Mucosa of descending colon (tissue), 3 donors: ENCODE measurements around the gene PLPP3. TPM values are rescaled to one million over a fixed set of nuclear protein-coding genes. Genes with fewer than 3 reads are reported as not detected.

Experiments
- ATAC-seq: fragments of 200-7000 bp; cut with Tn5 transposase; one replicate; pipeline ENCODE4 v1.9.1; 2020; ENCODE audit warnings: mild to moderate bottlenecking, moderate library complexity
- DNase-seq, 3 donors: peaks; one replicate each; pipeline ENCODE4 v3.0.0-alpha.2; 2020
- H3K36me3 ChIP-seq: fragments of 200-600 bp; one replicate; pipeline ENCODE4 v1.8.0; 2021; ENCODE audit warnings: low read depth, mild to moderate bottlenecking
- H3K4me1 ChIP-seq: fragments of 200-600 bp; one replicate; pipeline ENCODE4 v1.8.0; 2021; ENCODE audit warnings: low read depth, mild to moderate bottlenecking
- H3K4me3 ChIP-seq: fragments of 200-600 bp; one replicate; pipeline ENCODE4 v1.8.0; 2021; ENCODE audit warnings: mild to moderate bottlenecking
- H3K9me3 ChIP-seq: fragments of 200-600 bp; one replicate; pipeline ENCODE4 v1.8.0; 2021; ENCODE audit warnings: mild to moderate bottlenecking
- intact Hi-C, 2 donors: fragments of 100-400 bp; cut with DNase I in 1 of 2; cut with micrococcal nuclease in 1 of 2; formaldehyde crosslinking; loops; one replicate each; pipeline versions ENCODE4 v1.11.0 to v1.11.1; 2022; cut with DNase I, micrococcal nuclease
- total RNA-seq, 3 donors: library from RNA; stranded (reverse); fragmentation: NEBNext Ultra II Directional in 2 of 3; extraction: Animal tissue kit (Norgen Biotek cat#: 25700) in 2 of 3; gene quantifications; one replicate each; pipeline versions ENCODE4 v1.2.1 to v1.2.4, GENCODE V29; 2021 to 2023
- TF ChIP-seq, protein P1 (sequence below): fragments of 200-600 bp; IDR thresholded peaks from one replicate; pipeline ENCODE4 v1.8.0; 2022; ENCODE audit warnings: antibody characterized with exemption, mild to moderate bottlenecking
- donor health status: DM: no; HTN: no; CAD: no; lungs with moderate emphysema.
- donor health status: DM: no; HTN: no; CAD: no.
- donor health status: DM: no; HTN: yes; CAD: no.

PLPP3 gene
- total RNA-seq, 3 donors from 2014 or later: 25.3 to 80.5 (median 42.3) TPM

DNA sequence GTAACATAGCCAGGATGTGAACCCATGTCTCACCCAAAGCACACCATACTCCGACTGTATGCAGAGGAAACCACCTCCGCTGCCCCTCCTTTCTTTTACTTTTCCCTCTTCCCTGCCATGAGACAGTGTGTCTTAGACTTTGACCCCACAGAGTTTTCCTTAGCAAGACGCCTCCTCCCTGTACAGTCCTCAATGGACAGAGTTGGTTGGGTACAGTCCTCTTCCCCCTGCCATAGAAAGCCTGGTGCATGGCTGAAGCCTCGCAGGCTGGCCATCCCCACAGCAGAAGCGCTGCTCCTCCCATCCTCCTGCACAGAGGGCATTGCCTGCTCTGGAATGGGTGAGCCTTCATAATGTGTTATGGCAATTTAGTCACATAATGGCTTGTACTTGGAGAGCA lies 127.9 kb downstream of the PLPP3 start:
- Histone ChIP-seq H3K4me1 (peaks cover 20% of the 10 kb centered on the region), H3K36me3 (no peaks in the 10 kb centered on the region), H3K9me3 (no peaks in the 10 kb centered on the region), H3K4me3 (no peak overlapping the region)
- TF ChIP-seq, protein P1, sequence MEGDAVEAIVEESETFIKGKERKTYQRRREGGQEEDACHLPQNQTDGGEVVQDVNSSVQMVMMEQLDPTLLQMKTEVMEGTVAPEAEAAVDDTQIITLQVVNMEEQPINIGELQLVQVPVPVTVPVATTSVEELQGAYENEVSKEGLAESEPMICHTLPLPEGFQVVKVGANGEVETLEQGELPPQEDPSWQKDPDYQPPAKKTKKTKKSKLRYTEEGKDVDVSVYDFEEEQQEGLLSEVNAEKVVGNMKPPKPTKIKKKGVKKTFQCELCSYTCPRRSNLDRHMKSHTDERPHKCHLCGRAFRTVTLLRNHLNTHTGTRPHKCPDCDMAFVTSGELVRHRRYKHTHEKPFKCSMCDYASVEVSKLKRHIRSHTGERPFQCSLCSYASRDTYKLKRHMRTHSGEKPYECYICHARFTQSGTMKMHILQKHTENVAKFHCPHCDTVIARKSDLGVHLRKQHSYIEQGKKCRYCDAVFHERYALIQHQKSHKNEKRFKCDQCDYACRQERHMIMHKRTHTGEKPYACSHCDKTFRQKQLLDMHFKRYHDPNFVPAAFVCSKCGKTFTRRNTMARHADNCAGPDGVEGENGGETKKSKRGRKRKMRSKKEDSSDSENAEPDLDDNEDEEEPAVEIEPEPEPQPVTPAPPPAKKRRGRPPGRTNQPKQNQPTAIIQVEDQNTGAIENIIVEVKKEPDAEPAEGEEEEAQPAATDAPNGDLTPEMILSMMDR: no peak
- DNase-seq (peak; percentile 64 to 77 (median 75)), ATAC-seq (peak; percentile 98)
- intact Hi-C loops: no loop called here

DNA sequence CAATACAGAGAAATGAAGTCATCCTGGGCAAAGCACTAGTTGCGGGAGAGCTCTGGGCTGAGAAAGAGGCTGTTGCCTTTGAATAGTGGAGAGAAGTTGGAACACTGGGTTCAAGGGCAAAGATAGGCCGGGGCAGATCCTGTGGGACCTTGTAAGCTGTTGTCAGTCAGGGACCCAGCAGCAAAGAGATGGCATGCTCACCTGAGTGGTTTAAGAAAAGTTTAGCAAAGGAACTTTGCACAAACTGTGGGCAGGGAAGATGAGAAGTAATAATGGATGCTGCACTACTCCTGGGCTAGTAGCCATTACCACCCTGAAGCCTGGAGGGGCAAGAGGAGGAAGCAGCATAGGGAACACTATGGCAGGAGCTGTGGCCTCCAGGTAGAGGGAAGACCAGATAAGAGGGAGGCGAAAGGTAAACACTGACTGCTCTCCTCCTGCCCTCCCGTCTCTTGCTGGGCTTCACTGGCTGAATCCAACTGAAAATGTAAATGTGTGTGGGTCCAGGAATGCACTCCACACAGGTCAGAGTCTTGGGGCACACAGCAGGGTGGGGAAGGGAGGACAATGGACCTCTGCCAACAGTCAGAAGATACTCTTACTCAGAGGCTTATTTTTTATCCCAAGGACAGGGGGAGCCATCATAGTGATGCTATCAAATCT lies 129.2 kb downstream of the PLPP3 start:
- ATAC-seq: no peak
- TF ChIP-seq, protein P1: no peak
- peaks cover 20% of the 10 kb centered on the region for H3K4me1 ChIP-seq
- intact Hi-C loops: no loop called here
- H3K4me3 ChIP-seq: no peak overlapping the region
- H3K36me3 ChIP-seq: no peaks in the 10 kb centered on the region
- DNase-seq: no peak
- H3K9me3 ChIP-seq: no peaks in the 10 kb centered on the region

DNA sequence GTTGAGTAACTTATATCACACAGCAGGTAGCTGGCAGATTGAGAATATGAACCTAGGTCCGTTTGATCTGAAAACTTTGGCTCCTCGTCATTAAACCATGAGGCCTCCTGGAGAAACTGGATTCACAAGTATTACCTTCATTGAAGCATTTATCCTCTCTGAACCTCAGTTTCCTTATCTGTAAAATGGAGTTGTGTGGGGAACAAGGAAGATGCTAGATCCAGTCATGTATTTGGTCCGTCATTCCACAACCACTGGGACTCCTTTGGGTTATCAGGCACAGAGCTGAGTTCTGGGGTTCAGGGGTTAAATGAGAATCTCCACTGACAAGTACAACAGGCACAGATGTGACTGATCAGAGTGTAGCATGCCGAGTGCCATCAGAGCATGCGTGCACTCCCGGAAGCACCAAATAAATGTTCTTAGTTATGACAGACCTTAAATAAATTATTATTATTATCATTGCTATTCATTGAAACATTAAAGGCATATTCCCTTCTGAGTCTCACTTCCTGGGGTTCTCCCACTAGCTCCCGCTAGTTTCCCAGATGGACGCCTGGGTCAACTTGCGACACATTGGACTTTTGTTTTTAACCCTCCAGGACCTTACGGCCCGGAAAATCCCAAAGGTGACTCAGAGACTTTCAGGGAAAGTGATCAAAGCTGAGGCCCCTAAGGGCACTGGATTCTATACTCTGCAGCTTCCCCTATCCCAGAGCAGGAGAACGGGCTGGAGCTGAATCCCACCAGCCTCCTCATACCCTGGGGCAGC lies 130.6 kb downstream of the PLPP3 start:
- H3K4me1 ChIP-seq: peaks cover 20% of the 10 kb centered on the region
- ATAC-seq: no peak
- DNase-seq: no peak
- no peak overlapping the region for H3K4me3 ChIP-seq
- no peaks in the 10 kb centered on the region for H3K9me3 ChIP-seq
- TF ChIP-seq, protein P1: no peak
- intact Hi-C loops: no loop called here
- no peaks in the 10 kb centered on the region for H3K36me3 ChIP-seq

DNA sequence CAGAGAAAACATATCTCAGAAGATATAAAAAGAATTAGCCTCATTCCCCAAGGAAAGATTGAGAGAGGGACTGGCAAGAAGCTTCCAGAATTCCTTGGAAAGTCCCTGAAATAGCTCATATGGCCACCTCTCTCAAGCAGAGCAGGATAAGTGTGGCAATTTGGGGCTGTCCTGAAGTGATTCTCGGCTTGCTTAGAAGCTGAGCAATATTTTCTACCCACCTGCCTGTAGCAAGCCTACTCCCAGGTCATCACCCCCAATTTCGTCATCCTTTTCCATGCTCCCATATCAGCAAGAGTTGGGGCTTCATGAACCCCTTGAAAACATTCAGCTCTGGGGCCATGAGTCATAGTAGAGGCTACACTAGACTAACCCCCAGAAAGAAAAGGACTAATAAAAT lies 131.5 kb downstream of the PLPP3 start:
- DNase-seq: no peak
- H3K9me3 ChIP-seq: no peaks in the 10 kb centered on the region
- no peak for ATAC-seq
- H3K36me3 ChIP-seq: no peaks in the 10 kb centered on the region
- H3K4me3 ChIP-seq: no peak overlapping the region
- TF ChIP-seq, protein P1: no peak
- peaks cover 16% of the 10 kb centered on the region for H3K4me1 ChIP-seq
- intact Hi-C loops: no loop called here

DNA sequence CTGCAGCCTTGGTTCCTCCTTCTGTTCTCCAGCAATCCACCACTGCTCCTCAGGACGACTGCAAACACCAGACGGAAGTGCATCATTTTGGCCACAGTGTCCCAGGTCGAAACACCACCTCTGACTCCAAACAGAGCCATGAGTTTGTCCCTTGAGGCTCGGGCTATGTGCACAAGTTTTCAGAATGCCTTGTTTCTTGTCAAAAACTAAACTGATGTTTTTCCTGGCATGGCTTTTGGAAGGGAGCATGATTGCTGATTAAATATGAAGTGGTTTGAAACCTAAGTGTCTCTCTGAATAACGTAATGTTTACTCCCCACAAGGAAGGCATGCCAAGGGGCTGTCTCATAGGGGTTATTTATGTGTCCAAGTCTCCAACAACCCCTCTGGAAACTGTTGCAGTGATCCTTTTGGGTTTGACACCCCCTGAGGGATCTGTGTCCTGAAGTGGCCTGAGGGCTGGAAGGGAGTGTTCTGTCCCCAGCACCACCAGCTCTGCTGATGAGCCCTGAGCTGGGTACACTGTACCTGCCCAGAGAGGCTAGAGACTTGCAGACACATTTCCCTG lies 132.7 kb downstream of the PLPP3 start:
- Histone ChIP-seq H3K9me3 (no peaks in the 10 kb centered on the region), H3K4me1 (peaks cover 5% of the 10 kb centered on the region), H3K36me3 (no peaks in the 10 kb centered on the region), H3K4me3 (no peak overlapping the region)
- peak in 1 of 3 donors; percentile 47 for DNase-seq
- intact Hi-C loops: no loop called here
- TF ChIP-seq, protein P1: no peak
- ATAC-seq: no peak
